Measurements from ENCODE around the gene WDR86. TPM values are rescaled to one million over a fixed set of nuclear protein-coding genes. Genes with fewer than 3 reads are reported as not detected.

The WDR86 gene
- total RNA-seq, 1 experiment from 2014 or later = 40.8 TPM

DNA sequence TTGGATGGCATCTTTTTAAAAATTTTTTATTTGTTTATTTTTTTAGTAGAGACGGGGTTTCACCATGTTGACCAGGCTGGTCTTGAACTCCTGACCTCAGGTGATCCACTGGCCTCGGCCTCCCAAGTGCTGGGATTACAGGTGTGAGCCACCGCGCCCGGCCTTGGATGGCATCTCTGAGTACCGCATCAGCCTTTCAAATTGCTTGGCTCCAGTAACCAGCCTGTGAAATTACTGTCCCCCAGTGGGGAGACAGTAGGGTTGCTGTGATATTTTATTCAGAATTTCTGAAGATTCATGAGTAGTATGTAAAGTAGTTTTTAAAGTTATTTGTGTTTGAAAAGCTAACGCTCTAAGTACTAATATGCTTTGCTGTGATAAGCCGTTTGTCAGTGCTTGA, 67.0 kb downstream of the WDR86 start:
- DNase-seq = no peak
- H3K27me3 ChIP-seq (ENCODE audit: control insufficient read depth, insufficient read depth, low read length) = no peaks in the 10 kb centered on the region; the same call in 1 of the 2 replicates
- no peak overlapping the region for H3K4me3 ChIP-seq (ENCODE audit: insufficient read depth, low read depth, low read length)
- peaks cover 8% of the 10 kb centered on the region for H3K36me3 ChIP-seq (replicated peaks; ENCODE audit: control insufficient read depth, insufficient read depth, low read length)

DNA sequence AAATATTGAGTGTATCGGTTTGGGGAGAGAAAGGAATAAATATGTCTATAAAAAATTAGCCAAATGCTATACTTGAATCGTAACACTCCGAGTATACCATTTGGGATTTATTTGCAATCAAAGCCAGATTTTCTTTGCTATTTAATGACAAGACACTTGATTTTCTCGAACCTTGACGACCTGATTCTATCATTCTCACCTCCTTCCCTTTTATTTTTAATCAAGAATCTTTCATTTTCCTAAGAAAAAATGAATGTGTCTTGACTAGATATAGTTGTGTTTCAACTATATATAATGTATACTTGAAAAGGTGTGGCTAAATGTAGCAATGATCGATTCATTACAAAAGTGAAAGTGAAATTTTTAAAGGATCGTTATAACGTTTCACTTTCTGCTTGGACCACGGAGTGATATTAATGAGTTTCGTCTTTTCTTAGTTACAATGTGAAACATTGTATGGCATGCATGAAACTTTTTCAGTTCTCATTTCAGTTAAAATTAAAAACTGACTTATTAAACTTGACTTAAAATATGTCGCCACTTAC, 67.7 kb downstream of the WDR86 start:
- H3K27me3 ChIP-seq (ENCODE audit: control insufficient read depth, insufficient read depth, low read length) = no peaks in the 10 kb centered on the region; the same call in 1 of the 2 replicates
- no peak for DNase-seq
- H3K36me3 ChIP-seq (replicated peaks; ENCODE audit: control insufficient read depth, insufficient read depth, low read length) = peaks cover 7% of the 10 kb centered on the region
- peak overlapping the region; percentile 68 for H3K4me3 ChIP-seq (ENCODE audit: insufficient read depth, low read depth, low read length)

DNA sequence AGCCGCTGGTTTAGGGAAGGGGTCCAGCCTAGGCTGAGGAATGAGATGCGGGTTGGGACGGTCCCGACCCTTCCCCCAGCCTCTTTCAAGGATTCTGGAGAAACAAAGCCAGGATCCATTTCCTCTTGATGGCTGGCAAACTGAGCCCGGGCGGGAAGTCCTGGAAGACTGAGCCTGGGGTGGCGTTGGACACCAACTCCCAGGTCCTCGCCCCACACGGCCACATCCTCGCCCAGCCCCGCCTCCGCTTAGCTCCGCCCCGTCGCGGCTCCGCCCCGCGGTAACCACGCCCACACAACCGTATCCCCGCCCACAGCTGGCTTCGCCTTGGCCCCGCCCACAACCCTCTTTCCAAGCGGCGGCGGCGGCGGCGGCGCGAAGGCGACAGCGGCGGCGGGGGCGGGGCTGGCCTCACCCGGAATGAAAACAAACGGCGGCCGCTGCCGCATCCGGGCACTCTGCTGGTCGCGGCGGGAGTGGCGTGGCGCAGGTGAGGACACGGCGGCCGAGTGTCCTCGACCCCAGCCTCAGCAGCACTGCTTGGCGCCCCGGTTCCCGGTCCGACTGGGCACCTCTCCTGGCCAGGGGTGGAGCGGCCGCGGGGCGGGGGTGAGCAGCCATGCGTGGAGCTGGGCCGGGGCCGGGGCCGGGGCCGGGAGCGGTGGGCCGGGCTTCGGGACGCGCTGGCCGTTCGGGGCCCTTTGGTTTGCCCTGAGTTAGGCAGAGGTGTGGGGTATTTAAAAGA, 68.3 kb downstream of the WDR86 start, which contains the start of gene NUB1:
Gene NUB1 (plus strand): TSS at position 456 of the 745 bp plus-strand sequence. CDS start 3,538 bp downstream, outside the sequence.
- DNase-seq = peak; percentile 97
- H3K27me3 ChIP-seq (ENCODE audit: control insufficient read depth, insufficient read depth, low read length) = no peaks in the 10 kb centered on the region; the same call in 1 of the 2 replicates
- peaks cover 7% of the 10 kb centered on the region for H3K36me3 ChIP-seq (replicated peaks; ENCODE audit: control insufficient read depth, insufficient read depth, low read length)
- H3K4me3 ChIP-seq (ENCODE audit: insufficient read depth, low read depth, low read length) = peak within 1 kb of the TSS; percentile 68

DNA sequence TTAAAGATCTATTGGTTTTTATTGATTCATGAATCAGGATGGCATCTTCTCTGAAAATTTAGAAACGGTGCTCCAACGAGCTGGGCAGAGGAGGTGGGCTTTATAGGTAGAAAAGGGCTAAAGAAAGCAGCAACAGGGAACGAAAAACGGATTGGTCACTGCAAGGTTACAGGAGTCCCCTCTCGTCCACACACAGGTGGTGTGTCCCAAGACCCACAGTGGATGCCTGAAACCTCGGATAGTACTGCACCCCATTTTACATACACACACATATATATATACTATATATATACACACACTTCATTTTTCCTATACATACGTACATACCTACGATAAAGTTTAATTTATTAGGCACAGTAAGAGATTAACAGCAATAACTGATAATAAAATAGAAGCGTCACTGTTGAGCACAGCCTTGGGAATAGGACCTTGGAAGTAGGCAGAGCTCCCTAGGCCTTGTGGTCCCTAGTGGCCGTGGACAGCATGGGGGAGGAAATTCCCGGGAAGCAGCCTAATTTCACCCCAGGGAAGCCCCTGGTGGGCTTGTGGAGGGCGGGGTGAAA, 69.0 kb downstream of the WDR86 start:
- DNase-seq = no peak
- Histone ChIP-seq H3K27me3 (ENCODE audit: control insufficient read depth, insufficient read depth, low read length) (no peaks in the 10 kb centered on the region; the same call in 1 of the 2 replicates), H3K36me3 (replicated peaks; ENCODE audit: control insufficient read depth, insufficient read depth, low read length) (peaks cover 3% of the 10 kb centered on the region; the same call in 1 of the 2 replicates), H3K4me3 (ENCODE audit: insufficient read depth, low read depth, low read length) (peak overlapping the region; percentile 46)

- no peak overlapping the region for H3K4me3 ChIP-seq (ENCODE audit: insufficient read depth, low read depth, low read length)
- no peak for DNase-seq
Measured at GRCh38 chr7:151339651-151340382, 70.0 kb downstream of the WDR86 start.

DNA sequence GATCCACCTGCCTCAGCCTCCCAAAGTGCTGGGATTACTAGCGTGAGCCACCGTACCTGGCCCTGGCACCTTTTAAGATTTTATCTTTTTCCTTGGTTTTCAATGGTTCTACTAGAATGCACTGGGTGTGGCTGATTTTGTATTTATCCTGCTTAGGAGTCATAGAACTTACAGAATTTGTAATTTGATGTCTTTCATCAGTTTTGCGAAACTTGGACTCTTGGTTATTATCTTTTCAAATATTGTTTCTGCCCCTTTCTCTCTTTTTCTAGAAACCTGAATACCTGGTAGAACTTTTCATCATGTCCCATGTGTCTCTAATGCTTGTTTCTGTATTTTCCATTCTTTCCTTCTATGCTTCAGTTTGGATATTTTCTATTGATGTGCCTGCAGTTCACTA, 71.0 kb downstream of the WDR86 start:
- no peaks in the 10 kb centered on the region; the same call in 1 of the 2 replicates for H3K27me3 ChIP-seq (ENCODE audit: control insufficient read depth, insufficient read depth, low read length)

More at GRCh38 chr7:151339651-151340382, 70.0 kb downstream of the WDR86 start:
- 0 out of 2 replicates have a peak, but pooled peaks cover 2% of the 10 kb centered on the region for H3K36me3 ChIP-seq (replicated peaks; ENCODE audit: control insufficient read depth, insufficient read depth, low read length)
- H3K27me3 ChIP-seq (ENCODE audit: control insufficient read depth, insufficient read depth, low read length) = no peaks in the 10 kb centered on the region; the same call in 1 of the 2 replicates

GRCh38 chr7:151337346-151337745, 72.5 kb downstream of the WDR86 start:
- Histone ChIP-seq H3K4me3 (ENCODE audit: insufficient read depth, low read depth, low read length) (no peak overlapping the region), H3K36me3 (replicated peaks; ENCODE audit: control insufficient read depth, insufficient read depth, low read length) (no peaks in the 10 kb centered on the region), H3K27me3 (ENCODE audit: control insufficient read depth, insufficient read depth, low read length) (no peaks in the 10 kb centered on the region; the same call in 1 of the 2 replicates)
- DNase-seq = no peak

More for the DNA sequence above, 71.0 kb downstream of the WDR86 start:
- Histone ChIP-seq H3K4me3 (ENCODE audit: insufficient read depth, low read depth, low read length) (no peak overlapping the region), H3K36me3 (replicated peaks; ENCODE audit: control insufficient read depth, insufficient read depth, low read length) (0 out of 2 replicates have a peak, but pooled peaks cover 2% of the 10 kb centered on the region)
- no peak for DNase-seq

- no peaks in the 10 kb centered on the region; the same call in 1 of the 2 replicates for H3K27me3 ChIP-seq (ENCODE audit: control insufficient read depth, insufficient read depth, low read length)
- DNase-seq = no peak
- no peaks in the 10 kb centered on the region for H3K36me3 ChIP-seq (replicated peaks; ENCODE audit: control insufficient read depth, insufficient read depth, low read length)
- no peak overlapping the region for H3K4me3 ChIP-seq (ENCODE audit: insufficient read depth, low read depth, low read length)
Measured at GRCh38 chr7:151336027-151336708, 73.7 kb downstream of the WDR86 start.

GRCh38 chr7:151334628-151335027, 75.2 kb downstream of the WDR86 start:
- H3K4me3 ChIP-seq (ENCODE audit: insufficient read depth, low read depth, low read length) = no peak overlapping the region
- DNase-seq = no peak
- no peaks in the 10 kb centered on the region for H3K27me3 ChIP-seq (ENCODE audit: control insufficient read depth, insufficient read depth, low read length)
- H3K36me3 ChIP-seq (replicated peaks; ENCODE audit: control insufficient read depth, insufficient read depth, low read length) = no peaks in the 10 kb centered on the region

Other genes starting within 250 kb of the WDR86 start
- gene GBX1, start 242.3 kb downstream of the WDR86 start, total RNA-seq (2014; rRNA removed; shearing (Covaris generic)) = 0.62 TPM in 1 of 2 replicates, not detected in the other
- not detected in 2 replicates for gene ASB10, start 222.8 kb downstream of the WDR86 start, total RNA-seq (2014; rRNA removed; shearing (Covaris generic))
- 0.74 TPM in 1 of 2 replicates, not detected in the other for gene H2BK1, start 199.6 kb downstream of the WDR86 start, total RNA-seq (2014; rRNA removed; shearing (Covaris generic))
- gene ABCF2, start 182.8 kb downstream of the WDR86 start, total RNA-seq (2014; rRNA removed; shearing (Covaris generic)) = 47.3 and 48.5 TPM in 2 replicates
- gene CHPF2, start 177.6 kb downstream of the WDR86 start, total RNA-seq (2014; rRNA removed; shearing (Covaris generic)) = 24.7 and 25.0 TPM in 2 replicates
- 7.2 and 23.6 TPM in 2 replicates for gene SMARCD3, start 161.3 kb downstream of the WDR86 start, total RNA-seq (2014; rRNA removed; shearing (Covaris generic))
- 22.7 and 35.3 TPM in 2 replicates for gene NUB1, start 68.2 kb downstream of the WDR86 start, total RNA-seq (2014; rRNA removed; shearing (Covaris generic))
- gene CRYGN, start 30.1 kb upstream of the WDR86 start, total RNA-seq (2014; rRNA removed; shearing (Covaris generic)) = 1.2 and 2.2 TPM in 2 replicates
- gene RHEB, start 109.9 kb upstream of the WDR86 start, total RNA-seq (2014; rRNA removed; shearing (Covaris generic)) = 119 and 128 TPM in 2 replicates